DOHH2 (cell line): ENCODE results near the gene C1orf232.

Source experiments
- H3F3A ChIP-seq: fragments of 200-600 bp; sonication (generic), shearing (Covaris generic); 2 replicates; pipeline ENCODE4 v1.6.0; 2016; ENCODE audit warnings: antibody characterized with exemption, mild to moderate bottlenecking; ENCODE audit not compliant: control insufficient read depth, insufficient read depth
- H3K27ac ChIP-seq: fragments of 200-600 bp; sonication (generic); 2 replicates; pipeline ENCODE4 v1.5.1; 2014; ENCODE audit warnings: low read depth, mild to moderate bottlenecking, low read length, moderate library complexity
- H3K27me3 ChIP-seq: fragments of 200-600 bp; sonication (generic); 2 replicates; pipeline ENCODE4 v1.6.1; 2014; ENCODE audit warnings: mild to moderate bottlenecking, low read length, mixed read lengths; ENCODE audit not compliant: control insufficient read depth
- H3K36me3 ChIP-seq: fragments of 200-600 bp; sonication (generic); 2 replicates; pipeline ENCODE4 v1.6.1; 2014; ENCODE audit warnings: mild to moderate bottlenecking, low read length, moderate library complexity, mixed read lengths; ENCODE audit not compliant: control insufficient read depth
- H3K4me1 ChIP-seq: fragments of 200-600 bp; sonication (generic); 2 replicates; pipeline ENCODE4 v1.6.1; 2014; ENCODE audit warnings: mild to moderate bottlenecking, low read length, mixed read lengths; ENCODE audit not compliant: control insufficient read depth
- H3K4me2 ChIP-seq: fragments of 200-600 bp; sonication (generic); 2 replicates; pipeline ENCODE4 v1.6.0; 2014; ENCODE audit warnings: mild to moderate bottlenecking, low read length, moderate library complexity
- H3K4me3 ChIP-seq: fragments of 200-600 bp; sonication (generic); 2 replicates; pipeline ENCODE4 v1.5.1; 2014; ENCODE audit warnings: mild to moderate bottlenecking, low read length, mixed read lengths
- H3K79me2 ChIP-seq: fragments of 200-600 bp; sonication (generic); 2 replicates; pipeline ENCODE4 v1.6.1; 2014; ENCODE audit warnings: mild to moderate bottlenecking, low read length, mixed read lengths; ENCODE audit not compliant: control insufficient read depth
- H3K9me2 ChIP-seq: fragments of 200-600 bp; sonication (generic); replicated peaks from 2 replicates; pipeline ENCODE4 v1.6.1; 2014; ENCODE audit warnings: mild to moderate bottlenecking, low read length, mixed read lengths; ENCODE audit not compliant: control insufficient read depth
- H3K9me3 ChIP-seq: fragments of 200-600 bp; sonication (generic); 2 replicates; pipeline ENCODE4 v1.6.1; 2014; ENCODE audit warnings: antibody characterized with exemption, low read length, mixed read lengths; ENCODE audit not compliant: control insufficient read depth, insufficient read depth
- H4K20me1 ChIP-seq: fragments of 200-600 bp; sonication (generic); 2 replicates; pipeline ENCODE4 v1.6.0; 2014; ENCODE audit warnings: low read depth, mild to moderate bottlenecking, antibody characterized with exemption, low read length, moderate library complexity; ENCODE audit not compliant: control insufficient read depth, insufficient read depth
- EZH2phosphoT487 ChIP-seq: fragments of 200-600 bp; sonication (generic); IDR thresholded peaks from 2 replicates; pipeline ENCODE4 v1.6.1; 2017; ENCODE audit warnings: borderline replicate concordance, mild to moderate bottlenecking, antibody characterized with exemption, low read length, moderate library complexity, mixed read lengths
- TF ChIP-seq, protein P1 (sequence below): fragments of 200-600 bp; sonication (generic); IDR thresholded peaks from one replicate; pipeline ENCODE4 v1.5.1; 2014; ENCODE audit warnings: antibody characterized with exemption, mild to moderate bottlenecking, low read depth, low read length; ENCODE audit not compliant: poor library complexity, severe bottlenecking

Gene C1orf232

DNA sequence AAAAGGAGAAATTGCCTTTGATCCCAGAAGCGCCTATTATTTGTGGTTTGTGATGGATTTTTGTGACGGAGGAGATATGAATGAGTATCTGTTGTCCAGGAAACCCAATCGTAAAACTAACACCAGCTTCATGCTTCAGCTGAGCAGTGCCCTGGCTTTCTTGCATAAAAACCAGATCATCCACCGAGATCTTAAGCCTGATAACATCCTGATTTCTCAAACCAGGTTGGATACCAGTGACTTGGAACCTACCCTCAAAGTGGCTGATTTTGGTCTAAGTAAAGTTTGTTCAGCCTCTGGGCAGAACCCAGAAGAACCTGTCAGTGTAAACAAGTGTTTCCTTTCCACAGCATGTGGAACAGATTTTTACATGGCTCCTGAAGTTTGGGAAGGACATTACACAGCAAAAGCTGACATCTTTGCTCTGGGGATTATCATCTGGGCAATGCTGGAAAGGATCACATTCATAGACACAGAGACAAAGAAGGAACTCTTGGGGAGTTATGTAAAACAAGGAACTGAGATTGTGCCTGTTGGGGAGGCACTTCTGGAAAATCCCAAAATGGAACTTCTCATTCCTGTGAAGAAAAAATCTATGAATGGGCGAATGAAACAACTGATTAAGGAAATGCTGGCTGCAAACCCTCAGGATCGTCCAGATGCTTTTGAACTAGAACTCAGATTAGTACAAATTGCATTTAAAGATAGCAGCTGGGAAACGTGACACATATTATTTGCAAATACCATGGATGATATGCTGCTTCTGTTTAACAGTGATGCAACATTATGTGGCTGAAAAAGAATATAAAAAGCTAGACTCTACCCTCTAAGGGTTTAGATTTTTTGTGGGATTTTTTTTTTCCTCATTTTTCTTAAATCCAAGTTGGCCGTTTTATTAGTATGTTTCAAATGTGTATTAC lies 46.6 kb downstream of the C1orf232 start:
- TF ChIP-seq, protein P1, sequence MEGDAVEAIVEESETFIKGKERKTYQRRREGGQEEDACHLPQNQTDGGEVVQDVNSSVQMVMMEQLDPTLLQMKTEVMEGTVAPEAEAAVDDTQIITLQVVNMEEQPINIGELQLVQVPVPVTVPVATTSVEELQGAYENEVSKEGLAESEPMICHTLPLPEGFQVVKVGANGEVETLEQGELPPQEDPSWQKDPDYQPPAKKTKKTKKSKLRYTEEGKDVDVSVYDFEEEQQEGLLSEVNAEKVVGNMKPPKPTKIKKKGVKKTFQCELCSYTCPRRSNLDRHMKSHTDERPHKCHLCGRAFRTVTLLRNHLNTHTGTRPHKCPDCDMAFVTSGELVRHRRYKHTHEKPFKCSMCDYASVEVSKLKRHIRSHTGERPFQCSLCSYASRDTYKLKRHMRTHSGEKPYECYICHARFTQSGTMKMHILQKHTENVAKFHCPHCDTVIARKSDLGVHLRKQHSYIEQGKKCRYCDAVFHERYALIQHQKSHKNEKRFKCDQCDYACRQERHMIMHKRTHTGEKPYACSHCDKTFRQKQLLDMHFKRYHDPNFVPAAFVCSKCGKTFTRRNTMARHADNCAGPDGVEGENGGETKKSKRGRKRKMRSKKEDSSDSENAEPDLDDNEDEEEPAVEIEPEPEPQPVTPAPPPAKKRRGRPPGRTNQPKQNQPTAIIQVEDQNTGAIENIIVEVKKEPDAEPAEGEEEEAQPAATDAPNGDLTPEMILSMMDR: no peak
- no peak for TF ChIP-seq EZH2phosphoT487
- Histone ChIP-seq H3K9me3 (no peaks in the 10 kb centered on the region), H3K4me3 (no peak overlapping the region), H3K27ac (no peak overlapping the region), H3K4me1 (peaks cover 24% of the 10 kb centered on the region), H3K9me2 (no peaks in the 10 kb centered on the region), H3K36me3 (peaks cover 48% of the 10 kb centered on the region), H3K4me2 (no peak overlapping the region), H4K20me1 (no peaks in the 10 kb centered on the region), H3F3A (peaks cover 15% of the 10 kb centered on the region), H3K79me2 (peaks cover 7% of the 10 kb centered on the region), H3K27me3 (no peaks in the 10 kb centered on the region)

DNA sequence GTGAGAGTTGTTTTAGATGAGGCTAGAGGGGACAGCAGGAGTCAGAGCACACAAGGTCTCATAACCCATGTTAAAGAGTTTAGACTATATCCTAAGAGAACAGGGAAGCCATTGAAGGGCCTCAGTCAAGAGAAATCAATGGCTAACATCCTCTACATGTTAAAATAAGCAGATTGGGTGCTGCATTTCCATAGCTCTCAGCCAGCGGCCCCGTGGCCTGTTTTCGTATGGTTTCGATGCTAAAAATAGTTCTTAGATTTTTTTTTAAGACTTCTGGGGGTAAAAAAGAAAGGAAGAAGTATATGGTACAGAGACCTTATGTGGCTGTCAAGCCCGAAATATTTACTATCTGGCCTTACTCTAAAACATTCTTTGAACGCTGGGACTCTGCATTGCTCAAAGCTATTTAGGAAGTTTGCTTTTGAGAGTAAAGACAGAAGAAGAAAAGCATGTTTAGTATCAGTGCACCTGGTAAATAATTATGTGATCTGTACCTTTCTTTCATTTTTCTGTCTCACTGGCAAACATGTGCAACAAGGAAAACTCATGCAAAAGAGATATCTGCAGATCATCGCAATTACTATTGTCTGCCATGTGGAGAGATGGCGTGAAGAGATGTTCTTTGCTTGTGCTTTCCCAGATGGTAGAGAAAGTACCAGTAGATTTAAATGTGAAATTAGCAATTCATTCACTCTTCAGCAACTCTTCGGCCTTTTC lies 48.7 kb downstream of the C1orf232 start:
- Histone ChIP-seq H3K4me3 (no peak overlapping the region), H4K20me1 (no peaks in the 10 kb centered on the region), H3K27me3 (no peaks in the 10 kb centered on the region), H3K27ac (no peak overlapping the region), H3K4me1 (peaks cover 5% of the 10 kb centered on the region; the same call in 1 of the 2 replicates), H3K9me3 (no peaks in the 10 kb centered on the region), H3K79me2 (peaks cover 8% of the 10 kb centered on the region), H3K36me3 (peaks cover 56% of the 10 kb centered on the region), H3F3A (0 out of 2 replicates have a peak, but pooled peaks cover under 1% of the 10 kb centered on the region), H3K9me2 (no peaks in the 10 kb centered on the region), H3K4me2 (no peak overlapping the region)
- TF ChIP-seq EZH2phosphoT487: no peak
- TF ChIP-seq, protein P1: no peak

DNA sequence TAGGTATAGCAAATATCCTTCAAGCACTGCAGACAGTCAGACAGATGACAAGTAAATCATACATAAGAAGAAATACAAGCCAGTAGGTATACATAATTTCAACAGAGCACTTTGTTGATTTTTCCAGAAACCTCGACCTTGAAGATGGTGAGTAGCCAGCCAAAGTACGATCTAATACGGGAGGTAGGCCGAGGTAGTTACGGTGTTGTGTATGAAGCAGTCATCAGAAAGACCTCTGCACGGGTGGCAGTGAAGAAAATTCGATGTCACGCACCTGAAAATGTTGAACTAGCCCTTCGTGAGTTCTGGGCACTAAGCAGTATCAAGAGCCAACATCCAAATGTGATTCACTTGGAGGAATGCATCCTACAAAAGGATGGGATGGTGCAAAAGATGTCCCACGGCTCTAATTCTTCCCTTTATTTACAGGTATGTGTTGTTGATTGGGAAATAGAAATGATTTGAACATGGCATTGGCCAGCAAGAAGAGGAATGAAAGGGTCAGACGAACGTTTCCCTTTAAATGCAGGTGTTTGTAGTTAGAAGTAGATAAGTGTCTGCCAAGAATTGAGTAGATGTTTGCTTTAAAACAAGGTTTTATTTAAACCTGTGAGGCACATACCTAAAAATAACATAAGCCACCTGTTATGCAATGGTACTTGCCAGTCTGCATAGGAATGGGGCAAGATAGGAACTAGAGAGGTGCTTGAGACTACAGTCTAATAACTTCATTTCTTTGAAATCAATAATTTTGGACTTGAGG lies 54.4 kb downstream of the C1orf232 start:
- Histone ChIP-seq H3K4me2 (no peak overlapping the region), H3K4me3 (no peak overlapping the region), H3K36me3 (peaks cover 47% of the 10 kb centered on the region), H3K4me1 (peaks cover 26% of the 10 kb centered on the region), H3K79me2 (peaks cover 33% of the 10 kb centered on the region), H3K9me3 (no peaks in the 10 kb centered on the region), H3K9me2 (no peaks in the 10 kb centered on the region), H3F3A (0 out of 2 replicates have a peak, but pooled peaks cover 4% of the 10 kb centered on the region), H3K27me3 (no peaks in the 10 kb centered on the region), H4K20me1 (no peaks in the 10 kb centered on the region), H3K27ac (no peak overlapping the region)
- TF ChIP-seq, protein P1: no peak
- TF ChIP-seq EZH2phosphoT487: no peak
